HG02870 (cell line): ENCODE data around the gene GPR15.

Experiments used
- ATAC-seq: cut with Tn5 transposase; IDR thresholded peaks from one replicate; pipeline ENCODE4 v1.9.1; 2021; ENCODE audit warnings: mild to moderate bottlenecking, moderate library complexity; ENCODE audit not compliant: unreplicated experiment

Gene GPR15

GRCh38 chr3:98529856-98530459, 1.8 kb upstream of the GPR15 start:
- no peak for ATAC-seq

GRCh38 chr3:98530676-98531075, 1.1 kb upstream of the GPR15 start:
- ATAC-seq, result no peak

DNA sequence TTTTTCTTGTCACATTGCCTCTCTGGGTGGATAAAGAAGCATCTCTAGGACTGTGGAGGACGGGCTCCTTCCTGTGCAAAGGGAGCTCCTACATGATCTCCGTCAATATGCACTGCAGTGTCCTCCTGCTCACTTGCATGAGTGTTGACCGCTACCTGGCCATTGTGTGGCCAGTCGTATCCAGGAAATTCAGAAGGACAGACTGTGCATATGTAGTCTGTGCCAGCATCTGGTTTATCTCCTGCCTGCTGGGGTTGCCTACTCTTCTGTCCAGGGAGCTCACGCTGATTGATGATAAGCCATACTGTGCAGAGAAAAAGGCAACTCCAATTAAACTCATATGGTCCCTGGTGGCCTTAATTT, 478 bp downstream of the GPR15 start:
- ATAC-seq, result no peak

GRCh38 chr3:98532709-98533571, 1.2 kb downstream of the GPR15 start:
- no peak for ATAC-seq

- ATAC-seq, result no peak
These were observed 2.4 kb downstream of the GPR15 start for GRCh38 chr3:98534168-98534567.

DNA sequence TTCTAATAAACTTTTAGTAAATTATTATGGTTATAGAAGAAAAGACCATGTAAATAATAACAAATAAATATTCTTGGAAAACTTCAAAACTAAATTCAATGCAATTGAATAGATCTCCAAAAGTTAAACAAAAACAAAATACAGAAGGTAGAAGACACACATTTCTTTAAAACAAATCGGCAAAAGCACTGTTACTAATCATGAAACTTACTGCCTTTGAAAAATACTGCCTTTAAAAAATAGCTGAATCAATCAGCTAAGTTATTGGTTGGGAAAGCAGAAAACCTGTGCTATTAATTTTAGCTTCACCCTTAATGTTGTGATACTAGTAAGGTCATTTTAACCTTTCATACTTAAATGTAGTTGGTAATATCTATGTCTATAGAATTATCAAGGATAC, 3.0 kb downstream of the GPR15 start:
- no peak for ATAC-seq

DNA sequence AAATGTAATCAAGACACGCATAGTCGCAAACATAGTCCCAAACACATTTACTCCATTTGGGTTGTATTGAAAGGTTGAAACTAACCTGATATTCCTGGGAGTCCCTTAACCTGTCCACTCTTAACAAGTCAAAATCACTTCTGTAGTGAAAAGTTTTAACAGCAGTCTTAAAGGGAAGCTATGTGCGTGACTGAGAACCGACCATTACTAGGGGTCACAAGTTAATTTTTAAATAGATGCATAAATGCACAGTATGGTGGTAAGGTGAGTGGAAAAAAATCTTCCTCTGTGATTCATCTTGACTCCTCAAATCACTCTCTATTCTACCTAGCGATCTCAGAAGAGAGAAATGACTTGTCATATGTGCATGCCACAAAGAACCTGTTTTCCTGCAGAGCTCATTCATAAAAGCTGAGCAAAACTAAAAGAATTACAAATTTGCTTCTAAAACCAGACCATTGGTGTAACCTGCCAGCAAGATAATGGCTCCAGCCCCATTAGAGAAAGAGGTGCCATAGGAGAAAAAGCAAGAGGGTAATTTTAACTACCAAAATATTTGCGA, 4.8 kb downstream of the GPR15 start:
- peak; percentile 77 for ATAC-seq

DNA sequence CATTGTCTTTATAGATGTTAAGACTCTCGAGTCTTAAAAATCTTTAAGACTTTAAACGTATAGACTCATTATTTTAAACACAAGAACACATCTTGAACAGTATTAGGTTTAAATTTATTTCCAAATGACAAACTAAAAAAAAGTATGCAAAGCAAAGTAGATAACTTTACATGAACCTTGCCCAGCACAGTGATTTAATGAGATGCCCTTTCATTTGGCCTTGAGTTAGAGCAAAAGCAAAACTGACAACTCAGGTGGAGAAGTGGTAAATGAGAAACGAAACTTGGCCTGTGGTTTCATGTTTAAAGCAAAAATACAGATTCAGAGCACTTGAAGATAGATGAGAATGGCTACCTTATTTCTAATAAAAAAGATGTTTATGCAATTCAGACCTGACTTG, 8.6 kb downstream of the GPR15 start:
- peak; percentile 40 for ATAC-seq

DNA sequence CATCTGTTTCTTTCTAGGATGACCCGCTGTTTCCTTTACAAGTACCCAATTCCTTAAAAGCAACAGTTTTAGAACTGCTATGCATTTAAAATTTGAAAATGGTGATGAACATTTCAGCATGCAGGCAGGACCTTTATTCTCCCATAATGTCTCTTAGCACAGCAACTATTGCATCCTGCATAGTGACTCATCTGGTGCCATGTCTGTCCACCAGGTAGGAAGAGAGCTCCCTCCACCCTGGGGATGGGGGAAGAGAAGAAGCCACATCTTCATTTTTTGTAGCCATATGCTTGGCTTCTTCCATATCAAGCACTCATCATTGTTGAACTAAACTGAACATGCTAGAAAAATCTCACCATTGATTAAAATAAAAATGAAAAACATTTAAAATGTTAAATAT, 9.9 kb downstream of the GPR15 start:
- no peak for ATAC-seq

DNA sequence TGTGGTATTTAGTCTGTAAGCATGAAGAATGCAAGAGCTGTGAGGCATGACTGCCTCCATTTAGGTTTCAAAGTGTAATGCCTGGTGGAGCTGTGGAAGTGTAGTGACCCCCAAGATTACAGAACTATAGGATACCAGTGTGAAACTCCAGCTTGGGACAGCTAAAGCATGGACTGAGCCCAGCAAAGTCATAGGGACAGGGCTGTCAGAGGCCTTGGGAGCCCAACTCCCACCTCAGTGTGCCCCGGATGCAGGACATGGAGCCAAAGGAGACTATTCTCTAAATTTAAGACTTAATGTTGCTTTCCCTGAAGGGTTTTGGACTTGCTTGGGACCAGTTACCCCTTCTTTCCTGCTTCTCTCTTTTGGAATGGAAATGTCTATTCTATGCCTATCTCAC, 10.8 kb downstream of the GPR15 start:
- ATAC-seq, result no peak

- ATAC-seq, result peak; percentile 58
These were observed 14.2 kb downstream of the GPR15 start for GRCh38 chr3:98545940-98546339.

GRCh38 chr3:98548544-98548943, 16.8 kb downstream of the GPR15 start:
- ATAC-seq, result no peak

- no peak for ATAC-seq
These were observed 19.1 kb downstream of the GPR15 start for GRCh38 chr3:98550833-98551232.

- no peak for ATAC-seq
These were observed 19.5 kb downstream of the GPR15 start for GRCh38 chr3:98551236-98551635.

DNA sequence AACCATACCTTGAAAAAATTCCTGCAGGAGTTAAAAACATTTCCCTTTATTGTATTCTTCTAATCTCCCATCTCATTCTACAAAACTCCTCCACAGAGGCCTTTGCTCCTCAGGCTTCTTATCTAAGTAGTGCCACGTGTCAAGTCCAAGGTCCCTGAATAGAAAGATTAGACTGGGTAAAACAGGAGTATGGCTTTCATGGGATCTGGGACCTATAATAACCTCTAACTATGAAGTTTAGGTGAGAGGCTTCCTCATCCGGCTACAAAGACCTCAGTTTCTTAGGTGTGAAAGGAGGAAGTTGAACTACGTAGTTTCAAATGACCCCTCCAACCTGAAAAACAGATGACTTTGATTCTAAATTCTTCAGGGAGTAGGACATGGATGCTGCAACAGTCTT, 20.0 kb downstream of the GPR15 start:
- ATAC-seq, result no peak

DNA sequence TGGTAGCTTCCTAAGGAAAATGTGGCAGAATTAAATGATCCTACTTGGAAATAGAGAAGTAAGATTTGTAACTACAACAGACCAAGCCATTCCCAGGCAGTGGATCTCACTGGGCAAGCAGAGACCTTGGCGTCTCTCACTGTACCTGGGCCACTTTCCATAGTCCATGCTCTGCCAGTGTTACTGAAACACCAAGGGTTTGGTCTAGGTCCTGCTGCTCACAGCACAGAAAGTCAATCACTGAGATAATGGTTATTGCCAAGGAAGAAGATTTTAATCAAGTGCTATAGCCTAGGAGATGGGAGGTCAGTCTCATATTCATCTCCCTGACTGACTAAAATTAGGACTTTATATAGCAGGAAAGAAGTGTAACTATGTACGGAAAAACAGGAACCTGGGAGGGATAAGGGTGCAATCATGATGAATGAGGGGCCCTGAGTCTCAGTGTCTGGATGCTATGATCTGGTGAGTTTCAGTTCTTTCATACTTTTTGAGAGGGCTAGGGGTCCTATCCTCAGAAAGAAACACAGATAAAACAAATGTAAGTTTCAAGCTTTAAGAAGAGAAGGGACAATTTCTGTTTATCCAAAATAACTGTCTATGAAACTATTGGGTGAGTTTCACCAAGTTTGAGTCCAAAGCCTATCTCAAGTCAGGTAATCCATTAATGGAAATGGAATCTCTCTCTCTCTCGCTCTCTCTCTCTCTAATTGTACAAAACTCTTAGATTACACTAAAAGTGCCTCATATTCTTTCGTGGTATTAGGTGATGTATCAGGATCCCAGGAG, 20.6 kb downstream of the GPR15 start:
- no peak for ATAC-seq

- ATAC-seq, result no peak
These were observed 21.3 kb downstream of the GPR15 start for GRCh38 chr3:98553021-98553563.

- ATAC-seq, result no peak
These were observed 22.0 kb downstream of the GPR15 start for GRCh38 chr3:98553753-98554152.

GRCh38 chr3:98554580-98554979, 22.8 kb downstream of the GPR15 start:
- ATAC-seq, result no peak

DNA sequence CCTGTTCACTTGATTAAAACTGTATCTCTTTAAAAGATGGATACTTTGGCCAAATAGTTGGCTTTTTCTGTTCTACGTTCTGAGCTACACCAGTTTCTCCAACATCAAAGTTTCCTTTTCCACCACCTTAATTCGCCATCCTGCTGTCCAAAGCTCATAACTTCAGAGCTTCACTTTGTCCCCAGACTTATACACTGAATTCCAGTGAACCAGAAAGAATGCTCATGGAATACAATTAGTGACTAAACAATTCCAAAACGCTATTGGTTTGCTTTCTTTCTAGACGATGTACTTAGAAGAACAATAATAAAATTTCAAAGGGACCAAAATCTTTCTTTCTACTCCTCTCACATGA, 23.2 kb downstream of the GPR15 start:
- no peak for ATAC-seq
